ENCODE measurements around the gene INPP1. TPM values are rescaled to one million over a fixed set of nuclear protein-coding genes. Genes with fewer than 3 reads are reported as not detected.

INPP1 gene
- polyA plus RNA-seq, 1 of the 3 experiments (the other 2 are of a cell fraction) = 6.4 TPM

GRCh38 chr2:190352668-190353536, 9.5 kb downstream of the INPP1 start:
- H3K9me3 ChIP-seq = no peaks in the 10 kb centered on the region
- no peaks in the 10 kb centered on the region for H3K27me3 ChIP-seq (ENCODE audit: insufficient read depth)
- no peak overlapping the region for H3K4me3 ChIP-seq (ENCODE audit: low read depth in 2 of 2, low read length in 1 of 2)
- CTCF ChIA-PET = interaction anchor here (0.5 to 1.7 kb wide), 9 partner anchors 9 to 678 kb away, joined by 3 to 7 read pairs (median 3); no protein-coding TSS in a partner anchor
- no peaks in the 10 kb centered on the region for H3K9me2 ChIP-seq
- POLR2A ChIA-PET = interaction anchor here (1.9 kb wide), 1 partner anchor 9 kb away, joined by 7 read pairs; the partner anchor contains the start of gene INPP1
- no peak overlapping the region for H3K4me2 ChIP-seq
- H3K36me3 ChIP-seq (replicated peaks in 1 of 2; ENCODE audit: control insufficient read depth in 1 of 2, insufficient read depth in 2 of 2, low read length in 1 of 2) = no peaks in the 10 kb centered on the region
- no peaks in the 10 kb centered on the region for H4K20me1 ChIP-seq (ENCODE audit: insufficient read depth)
- WGBS (ENCODE audit: low lambda C conversion rate) = 76% methylated on average over 8 of the region's 8 CpGs
- peaks cover 0 to 22% of the 10 kb centered on the region in 2 experiments; a peak in 2 of 4 replicates for H3K4me1 ChIP-seq (ENCODE audit: control insufficient read depth in 1 of 2, insufficient read depth in 2 of 2, low read depth in 1 of 2, low read length in 1 of 2)
- no peaks in the 10 kb centered on the region for H3F3A ChIP-seq (replicated peaks; ENCODE audit: insufficient read depth)
- H3K9ac ChIP-seq = no peak overlapping the region
- peak overlapping the region in 1 of 2 experiments; percentile 76; a peak in 2 of 4 replicates for H3K27ac ChIP-seq (ENCODE audit: low read depth in 2 of 2, low read length in 1 of 2)
- TF ChIP-seq MXI1 (IDR thresholded peaks at IDR 0.05; ENCODE audit: low read depth, low read length) (peak; percentile 54; the same call in 1 of the 2 replicates), EP300 (IDR thresholded peaks at IDR 0.05; ENCODE audit: borderline replicate concordance in 1 of 2, low read depth in 1 of 2, low read length in 1 of 2) (peak in 1 of 2 experiments; percentile 40; a peak in 1 of 4 replicates), SIN3A (IDR thresholded peaks at IDR 0.05; ENCODE audit: borderline replicate concordance, low read depth, low read length) (no peak), EZH2phosphoT487 (IDR thresholded peaks at IDR 0.05; ENCODE audit: borderline replicate concordance, low read depth) (no peak), GATA2 (CRISPR knock-in tag; IDR thresholded peaks at IDR 0.05) (peak; percentile 88), CHD2 (IDR thresholded peaks at IDR 0.05; ENCODE audit: low read length, partially characterized antibody) (peak; percentile 32), FOXJ3 (CRISPR knock-in tag; IDR thresholded peaks at IDR 0.05) (0 out of 2 replicates have a peak, but pooled peaks have one; percentile 40)
- H3K79me2 ChIP-seq (ENCODE audit: insufficient read depth) = no peaks in the 10 kb centered on the region
- H2AFZ ChIP-seq (ENCODE audit: low read depth) = no peak overlapping the region
- peak; percentile 64 for DNase-seq

- H2AFZ ChIP-seq (ENCODE audit: low read depth) = no peak overlapping the region
- no peaks in the 10 kb centered on the region for H3F3A ChIP-seq (replicated peaks; ENCODE audit: insufficient read depth)
- CTCF ChIA-PET = interaction anchor here (1.2 to 1.7 kb wide), 4 partner anchors 9 to 157 kb away, joined by 3 to 7 read pairs (median 3); no protein-coding TSS in a partner anchor
- DNase-seq = no peak
- H3K79me2 ChIP-seq (ENCODE audit: insufficient read depth) = no peaks in the 10 kb centered on the region
- no peaks in the 10 kb centered on the region for H4K20me1 ChIP-seq (ENCODE audit: insufficient read depth)
- H3K27ac ChIP-seq (ENCODE audit: low read depth in 2 of 2, low read length in 1 of 2) = peak overlapping the region in 1 of 2 experiments; percentile 76; a peak in 2 of 4 replicates
- H3K9me3 ChIP-seq = no peaks in the 10 kb centered on the region
- TF ChIP-seq FOXM1 (IDR thresholded peaks at IDR 0.05; ENCODE audit: low read depth) (no peak), SMC3 (IDR thresholded peaks at IDR 0.05; ENCODE audit: low read depth, low read length) (no peak), EP300 (IDR thresholded peaks at IDR 0.05; ENCODE audit: borderline replicate concordance in 1 of 2, low read depth in 1 of 2, low read length in 1 of 2) (no peak), NRF1 (IDR thresholded peaks at IDR 0.05; ENCODE audit: low read depth, low read length) (no peak), TCF12 (IDR thresholded peaks at IDR 0.05) (no peak), PBX3 (IDR thresholded peaks at IDR 0.05) (no peak)
- no peaks in the 10 kb centered on the region for H3K27me3 ChIP-seq (ENCODE audit: insufficient read depth)
- H3K9me2 ChIP-seq = no peaks in the 10 kb centered on the region
- H3K4me1 ChIP-seq (ENCODE audit: control insufficient read depth in 1 of 2, insufficient read depth in 2 of 2, low read depth in 1 of 2, low read length in 1 of 2) = peaks cover 0 to 22% of the 10 kb centered on the region in 2 experiments; a peak in 2 of 4 replicates
- no peak overlapping the region for H3K4me3 ChIP-seq (ENCODE audit: low read depth in 2 of 2, low read length in 1 of 2)
- H3K9ac ChIP-seq = no peak overlapping the region
- POLR2A ChIA-PET = interaction anchor here (1.9 kb wide), 1 partner anchor 9 kb away, joined by 7 read pairs; the partner anchor contains the start of gene INPP1
- H3K36me3 ChIP-seq (replicated peaks in 1 of 2; ENCODE audit: control insufficient read depth in 1 of 2, insufficient read depth in 2 of 2, low read length in 1 of 2) = no peaks in the 10 kb centered on the region
- no peak overlapping the region for H3K4me2 ChIP-seq
Observed at GRCh38 chr2:190353537-190353899, 10.1 kb downstream of the INPP1 start.
